Forelimb muscle (tissue), 1 donor: ENCODE data around the gene RAB6C. TPM values are rescaled to one million over a fixed set of nuclear protein-coding genes. Genes with fewer than 3 reads are reported as not detected.
"Not testable (repeated sequence)": the region's sequence is repeated elsewhere in the genome, so short reads cannot be mapped to it uniquely, and the experiment has no call there.

Experiments
- DNase-seq: peaks from one replicate; pipeline ENCODE4 v3.0.0-alpha.2; 2013; ENCODE audit warnings: low read depth
- polyA plus RNA-seq: library from polyadenylated mRNA; unstranded; fragments of 120-200 nt; gene quantifications from one replicate; pipeline ENCODE4 v1.2.1, GENCODE V29; 2013; ENCODE audit not compliant: insufficient read length

Gene RAB6C
- polyA plus RNA-seq, 1 donor, result 0.24 TPM

DNA sequence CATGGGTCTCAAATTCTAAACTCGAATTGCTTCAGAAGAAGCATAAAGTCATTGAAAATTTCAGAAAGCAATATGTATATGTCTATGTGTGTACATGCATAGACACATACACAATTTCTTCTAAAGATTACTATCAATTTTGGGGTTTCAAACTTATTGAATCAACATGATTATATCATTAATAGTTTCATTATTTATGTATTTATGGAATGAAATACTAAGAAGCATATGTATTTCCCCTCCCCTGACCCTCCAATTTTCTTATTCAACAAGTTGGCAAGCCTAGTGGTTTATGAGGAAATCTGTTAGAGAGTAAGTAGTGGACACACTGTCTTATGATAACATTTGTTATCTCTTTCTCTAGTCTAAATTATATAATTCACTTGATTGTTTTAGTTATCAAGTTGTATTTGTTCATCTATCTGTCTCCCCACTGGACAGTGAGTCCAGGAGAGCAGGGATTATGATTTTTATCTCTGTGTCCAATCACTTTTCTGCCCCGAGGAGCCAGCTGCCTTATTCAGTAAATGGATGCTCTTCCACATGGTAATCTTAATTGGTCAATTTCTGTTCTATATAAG, 17.3 kb downstream of the RAB6C start:
- not testable (repeated sequence) for DNase-seq

DNA sequence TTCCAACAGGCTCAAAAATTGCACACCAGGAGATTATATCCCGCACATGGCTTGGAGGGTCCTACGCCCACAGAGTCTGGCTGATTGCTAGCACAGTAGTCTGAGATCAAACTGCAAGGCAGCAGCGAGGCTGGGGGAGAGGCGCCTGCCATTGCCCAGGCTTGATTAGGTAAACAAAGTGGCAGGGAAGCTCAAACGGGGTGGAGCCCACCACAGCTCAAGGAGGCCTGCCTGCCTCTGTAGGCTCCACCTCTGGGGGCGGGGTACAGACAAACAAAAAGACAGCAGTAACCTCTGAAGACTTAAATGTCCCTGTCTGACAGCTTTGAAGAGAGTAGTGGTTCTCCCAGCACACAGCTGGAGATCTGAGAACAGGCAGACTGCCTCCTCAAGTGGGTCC, 19.3 kb downstream of the RAB6C start:
- not testable (repeated sequence) for DNase-seq

GRCh38 chr2:130005862-130006261, 26.4 kb downstream of the RAB6C start:
- DNase-seq, result not testable (repeated sequence)

GRCh38 chr2:130016701-130017100, 37.2 kb downstream of the RAB6C start:
- DNase-seq, result not testable (repeated sequence)

DNA sequence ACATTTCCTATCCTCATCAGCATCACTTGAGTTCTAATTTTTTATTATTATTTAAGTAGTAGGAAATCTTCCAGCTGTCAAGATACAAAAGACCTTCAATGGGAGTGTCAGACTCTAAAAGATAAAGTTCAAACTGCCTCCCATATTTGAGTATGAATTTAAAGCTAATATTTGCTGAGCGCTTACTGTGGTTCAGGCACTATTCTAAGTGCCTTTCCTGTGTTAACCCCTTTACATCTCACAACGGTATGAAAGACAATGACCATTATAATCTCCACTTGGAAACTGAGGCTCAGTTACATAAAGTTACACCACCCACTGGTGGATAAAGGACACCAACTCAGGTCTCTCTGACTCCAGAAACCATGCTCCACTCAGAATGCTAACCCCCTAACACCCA, 39.9 kb downstream of the RAB6C start:
- DNase-seq, result no peak

- not testable (repeated sequence) for DNase-seq
These were observed 40.6 kb downstream of the RAB6C start for GRCh38 chr2:130020069-130020468.

DNA sequence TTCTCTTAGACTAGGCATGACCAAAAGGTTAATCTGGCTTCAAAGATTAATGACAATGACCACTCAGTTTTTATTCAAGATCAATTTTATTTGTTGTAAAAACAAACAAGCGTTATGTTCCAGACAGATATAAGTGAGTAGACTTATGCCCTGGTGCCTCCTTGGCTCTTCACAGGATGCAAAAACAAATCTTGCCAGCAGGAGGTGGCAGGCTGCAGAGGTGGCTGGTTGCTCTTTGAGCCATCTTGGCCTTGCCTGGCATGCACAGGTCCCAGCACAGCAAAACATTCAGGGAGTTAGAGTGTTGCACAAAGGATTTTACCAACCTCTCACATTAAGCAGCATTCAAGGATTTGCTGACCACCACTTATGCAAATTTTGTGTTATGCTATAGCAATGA, 46.5 kb downstream of the RAB6C start:
- DNase-seq, result not testable (repeated sequence)

Other genes with a start within 250 kb of the RAB6C start
- 0.05 TPM for gene POTEF, start 149.6 kb downstream of the RAB6C start, polyA plus RNA-seq
- 1.1 TPM for gene CCDC74B, start 165.4 kb downstream of the RAB6C start, polyA plus RNA-seq
- 34.5 TPM for gene SMPD4, start 201.9 kb downstream of the RAB6C start, polyA plus RNA-seq
- gene MZT2B, start 202.6 kb downstream of the RAB6C start, polyA plus RNA-seq, result 133 TPM
- gene TUBA3E, start 218.8 kb downstream of the RAB6C start, polyA plus RNA-seq, result not detected